Spinal cord (tissue), 10 donors: ENCODE data around the gene C11orf65. TPM values are rescaled to one million over a fixed set of nuclear protein-coding genes. Genes with fewer than 3 reads are reported as not detected.

Experiments used
- DNase-seq, 6 donors: peaks; one replicate each; pipeline versions ENCODE4 v3.0.0 to v3.0.0-alpha.2; 2013 to 2015; ENCODE audit warnings: low spot score in 6 of 6, low read depth in 4 of 6
- H3K27ac ChIP-seq: one replicate; pipeline ENCODE4 v1.5.1; 2013; ENCODE audit warnings: low read depth, low read length, control low read depth
- H3K27me3 ChIP-seq: one replicate; pipeline ENCODE4 v1.6.1; 2013; ENCODE audit warnings: low read length; ENCODE audit not compliant: control insufficient read depth, insufficient read depth
- H3K36me3 ChIP-seq: one replicate; pipeline ENCODE4 v1.6.1; 2013; ENCODE audit warnings: low read length; ENCODE audit not compliant: control insufficient read depth, insufficient read depth
- H3K4me1 ChIP-seq: one replicate; pipeline ENCODE4 v1.6.1; 2013; ENCODE audit warnings: low read length; ENCODE audit not compliant: control insufficient read depth, insufficient read depth
- H3K4me3 ChIP-seq: one replicate; pipeline ENCODE4 v1.5.1; 2013; ENCODE audit warnings: low read depth, low read length, control low read depth
- H3K9me3 ChIP-seq: one replicate; pipeline ENCODE4 v1.6.1; 2013; ENCODE audit warnings: low read length; ENCODE audit not compliant: control insufficient read depth, insufficient read depth
- WGBS: methylation state at CpG from one replicate; pipeline ENCODE4 v1.1.5; 2013; ENCODE audit warnings: missing lambda C conversion rate; ENCODE audit not compliant: insufficient coverage; 5-methylcytosine and 5-hydroxymethylcytosine counted together
- long read RNA-seq, 4 donors: transcript quantifications; one replicate each; lab custom pipeline, GENCODE V29; 2026
- polyA plus RNA-seq, 2 donors: library from polyadenylated mRNA; unstranded; fragments of 120-200 nt; gene quantifications; one replicate each; pipeline ENCODE4 v1.2.1, GENCODE V29; 2013; ENCODE audit not compliant: insufficient read length in 2 of 2
- total RNA-seq, 2 donors: library from RNA; depleted of rRNA in 1 of 2; stranded (reverse); fragments of 120-200 nt in 1 of 2; fragments of >200 nt in 1 of 2; gene quantifications; one replicate each; pipeline versions ENCODE4 v1.2.3 to v1.2.4, GENCODE V29; 2013 to 2014
- donor health status: healthy.

Gene C11orf65
- total RNA-seq (1 to 10 TPM; 1.3 to 1.5 TPM), polyA plus RNA-seq (under 1 TPM; 0.84 to 0.89 TPM)
- long read RNA-seq, donor 1: 0 reads
- long read RNA-seq, donor 2: 0 reads
- long read RNA-seq, donor 3: 0 reads
- long read RNA-seq, donor 4: 0 reads

- Histone ChIP-seq H3K4me3 (peak within 1 kb of the TSS; percentile 97), H3K9me3 (no peaks in the 10 kb centered on the region), H3K36me3 (no peaks in the 10 kb centered on the region), H3K27ac (peak within 1 kb of the TSS; percentile 100), H3K4me1 (peaks cover 5% of the 10 kb centered on the region), H3K27me3 (no peaks in the 10 kb centered on the region)
- WGBS: 0% methylated on average over 25 of the region's 35 CpGs
- peak; percentile 95 to 99 (median 98) for DNase-seq
Observed at GRCh38 chr11:108467091-108467823, at the start of gene C11orf65. Gene C11orf65, minus strand, starts transcription at chr11:108467529. Its CDS starts 5,970 bp downstream, at chr11:108461559.

DNA sequence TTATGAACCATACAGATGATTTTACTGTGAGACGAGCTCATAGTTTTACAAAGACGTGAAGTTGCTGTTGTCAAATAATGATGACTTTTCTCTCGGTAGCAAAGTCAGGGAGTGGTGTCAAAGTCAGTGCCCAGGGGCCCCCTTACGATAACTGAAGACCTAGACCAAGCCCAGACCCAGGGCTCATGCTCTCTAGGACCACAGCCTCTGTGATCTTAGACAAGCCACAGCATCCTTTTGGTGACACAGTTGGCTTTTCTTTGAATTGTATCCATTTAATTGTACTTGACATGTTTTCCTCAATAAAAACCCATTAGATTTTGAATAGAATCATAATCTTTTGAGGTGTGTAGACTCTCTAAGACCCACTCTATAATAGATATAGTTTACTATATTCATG, 48.8 kb upstream of the C11orf65 start:
- H3K36me3 ChIP-seq: no peaks in the 10 kb centered on the region
- H3K27me3 ChIP-seq: no peaks in the 10 kb centered on the region
- H3K4me1 ChIP-seq: no peaks in the 10 kb centered on the region
- WGBS: 95% methylated on average over 4 of the region's 4 CpGs
- H3K27ac ChIP-seq: no peak overlapping the region
- DNase-seq: no peak
- H3K9me3 ChIP-seq: no peaks in the 10 kb centered on the region
- H3K4me3 ChIP-seq: no peak overlapping the region

DNA sequence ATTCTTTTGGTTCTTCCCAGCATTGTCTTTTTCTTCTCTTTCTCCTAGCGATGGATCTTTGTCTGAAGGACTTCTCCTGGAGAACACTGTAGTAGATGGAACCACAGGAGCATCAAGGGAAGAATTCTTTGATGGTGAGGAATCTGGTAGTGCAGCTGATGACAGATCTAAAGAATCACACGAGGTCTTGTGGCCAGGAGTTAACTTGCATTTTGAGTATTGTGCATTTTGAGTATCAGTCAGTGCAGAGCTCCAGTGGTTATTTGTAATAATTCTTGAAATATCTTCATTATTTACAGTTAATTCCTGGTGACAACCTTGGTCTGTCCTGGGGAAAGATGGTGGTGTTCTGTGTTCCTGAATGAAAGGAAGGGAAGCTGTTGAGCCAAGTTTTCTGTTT, 45.4 kb upstream of the C11orf65 start:
- H3K4me3 ChIP-seq: no peak overlapping the region
- H3K27me3 ChIP-seq: no peaks in the 10 kb centered on the region
- no peaks in the 10 kb centered on the region for H3K4me1 ChIP-seq
- H3K9me3 ChIP-seq: no peaks in the 10 kb centered on the region
- no peak for DNase-seq
- no peaks in the 10 kb centered on the region for H3K36me3 ChIP-seq
- no peak overlapping the region for H3K27ac ChIP-seq
- 67% methylated on average over 1 of the region's 2 CpGs for WGBS

- no peak for DNase-seq
- Histone ChIP-seq H3K27ac (no peak overlapping the region), H3K4me3 (no peak overlapping the region), H3K4me1 (no peaks in the 10 kb centered on the region), H3K9me3 (no peaks in the 10 kb centered on the region), H3K27me3 (no peaks in the 10 kb centered on the region), H3K36me3 (no peaks in the 10 kb centered on the region)
- no CpG with 5 or more reads among the region's 2 CpGs for WGBS
Observed at GRCh38 chr11:108511851-108512474, 44.6 kb upstream of the C11orf65 start.

GRCh38 chr11:108508653-108509593, 41.6 kb upstream of the C11orf65 start:
- 92% methylated on average over 2 of the region's 3 CpGs for WGBS
- no peak for DNase-seq
- no peaks in the 10 kb centered on the region for H3K9me3 ChIP-seq
- H3K36me3 ChIP-seq: no peaks in the 10 kb centered on the region
- H3K4me3 ChIP-seq: no peak overlapping the region
- no peaks in the 10 kb centered on the region for H3K4me1 ChIP-seq
- H3K27me3 ChIP-seq: no peaks in the 10 kb centered on the region
- H3K27ac ChIP-seq: no peak overlapping the region

- no peaks in the 10 kb centered on the region for H3K36me3 ChIP-seq
Observed at GRCh38 chr11:108501396-108501795, 34.1 kb upstream of the C11orf65 start.

DNA sequence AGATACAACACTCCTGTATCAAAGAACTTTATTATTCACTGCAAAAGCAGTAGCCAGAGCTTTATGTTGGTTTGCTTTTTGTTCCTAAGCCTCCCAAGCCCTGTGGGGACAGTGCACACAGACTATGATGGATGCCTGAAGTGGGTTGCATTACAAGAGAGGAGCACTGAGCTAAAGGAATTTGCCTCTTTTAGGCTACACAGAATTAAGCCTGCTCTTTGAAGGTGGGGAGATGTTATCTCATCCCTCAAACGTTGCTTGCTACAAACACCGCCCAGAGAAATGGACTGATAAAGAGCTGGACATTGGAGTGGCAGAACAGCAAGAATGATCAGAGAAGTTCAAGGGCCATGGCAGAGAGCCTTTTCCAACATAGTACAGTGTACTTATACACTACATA, 33.4 kb upstream of the C11orf65 start:
- H3K4me3 ChIP-seq: no peak overlapping the region
- no peak overlapping the region for H3K27ac ChIP-seq
- H3K4me1 ChIP-seq: peaks cover 14% of the 10 kb centered on the region
- no peaks in the 10 kb centered on the region for H3K36me3 ChIP-seq
- H3K27me3 ChIP-seq: no peaks in the 10 kb centered on the region
- no peak for DNase-seq
- H3K9me3 ChIP-seq: no peaks in the 10 kb centered on the region
- WGBS: no CpG with 5 or more reads among the region's 2 CpGs

More at GRCh38 chr11:108501396-108501795, 34.1 kb upstream of the C11orf65 start:
- Histone ChIP-seq H3K9me3 (no peaks in the 10 kb centered on the region), H3K27me3 (no peaks in the 10 kb centered on the region), H3K27ac (no peak overlapping the region), H3K4me3 (no peak overlapping the region), H3K4me1 (peaks cover 14% of the 10 kb centered on the region)
- WGBS: 89% methylated on average over 3 of the region's 5 CpGs
- DNase-seq: no peak

DNA sequence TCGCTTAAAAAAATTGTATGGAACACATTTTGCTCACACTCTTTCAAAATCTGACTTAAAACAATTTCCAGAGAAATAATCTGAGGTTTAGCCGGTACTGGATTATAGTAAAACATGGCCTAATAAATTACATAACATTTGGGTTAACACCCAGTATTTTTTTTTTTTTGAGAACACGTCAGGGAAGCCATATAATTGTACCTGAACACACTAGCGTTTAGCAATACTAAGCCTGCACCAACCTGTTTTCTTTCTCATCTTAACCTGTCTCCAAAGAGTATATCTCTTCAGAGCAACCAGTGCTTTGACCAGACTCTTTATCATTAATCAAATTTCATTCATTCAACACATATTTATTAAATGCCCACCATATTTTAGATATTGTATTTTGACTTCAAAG, 32.8 kb upstream of the C11orf65 start:
- H3K9me3 ChIP-seq: no peaks in the 10 kb centered on the region
- H3K27me3 ChIP-seq: no peaks in the 10 kb centered on the region
- no peaks in the 10 kb centered on the region for H3K36me3 ChIP-seq
- no peak for DNase-seq
- 100% methylated on average over 2 of the region's 4 CpGs for WGBS
- no peak overlapping the region for H3K4me3 ChIP-seq
- H3K4me1 ChIP-seq: peaks cover 14% of the 10 kb centered on the region
- no peak overlapping the region for H3K27ac ChIP-seq

DNA sequence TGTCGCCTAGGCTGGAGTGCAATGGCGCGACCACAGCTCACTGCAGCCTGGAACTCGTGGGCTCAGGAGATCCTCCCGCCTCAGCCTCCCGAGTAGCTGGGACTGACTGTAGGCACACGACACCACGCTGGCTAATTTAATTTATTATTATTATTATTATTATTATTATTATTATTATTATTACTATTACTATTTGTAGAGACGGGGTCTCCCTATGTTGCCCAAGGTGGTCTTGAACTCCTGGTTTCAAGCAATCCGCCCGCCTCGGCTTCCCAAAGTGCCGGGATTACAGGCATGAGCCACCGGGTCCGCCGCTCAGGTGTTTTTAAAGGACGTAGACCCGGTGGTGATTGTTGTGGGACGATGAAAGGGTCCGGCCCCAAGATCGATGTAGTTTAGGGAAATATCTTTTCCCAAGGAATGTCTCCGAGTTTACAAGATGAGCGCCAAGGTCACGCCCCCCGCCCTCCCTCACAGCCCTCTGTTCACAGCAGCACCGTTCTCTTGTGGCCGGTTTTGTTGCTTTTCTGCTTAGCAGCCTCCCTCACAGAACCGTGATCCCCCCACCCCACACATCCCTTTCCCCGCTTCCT, 31.6 kb upstream of the C11orf65 start:
- Histone ChIP-seq H3K4me1 (peaks cover 14% of the 10 kb centered on the region), H3K27me3 (no peaks in the 10 kb centered on the region), H3K4me3 (peak overlapping the region; percentile 73), H3K27ac (peak overlapping the region; percentile 93), H3K9me3 (no peaks in the 10 kb centered on the region), H3K36me3 (no peaks in the 10 kb centered on the region)
- WGBS: 62% methylated on average over 22 of the region's 29 CpGs
- DNase-seq: no peak
